NB4 (cell line): ENCODE measurements around the gene BTG4.

ENCODE experiments used
- CTCF ChIP-seq: IDR thresholded peaks from one replicate; pipeline ENCODE4 v1.5.1; 2012; ENCODE audit warnings: low read depth, low read length
- MAX ChIP-seq: IDR thresholded peaks from 2 replicates; pipeline ENCODE4 v1.6.1; 2011; ENCODE audit warnings: low read depth, low read length
- POLR2A ChIP-seq: IDR thresholded peaks from 2 replicates; pipeline ENCODE4 v1.6.1; 2011; ENCODE audit warnings: mild to moderate bottlenecking; ENCODE audit not compliant: insufficient read length; ENCODE audit errors: extremely low read depth

- TF ChIP-seq CTCF (no peak), POLR2A (no peak), MAX (no peak)
Observed at GRCh38 chr11:111457731-111458368, 54.3 kb downstream of the BTG4 start.
